ENCODE results near the gene PISD. TPM values are rescaled to one million over a fixed set of nuclear protein-coding genes. Genes with fewer than 3 reads are reported as not detected.
A peak's percentile ranks its signal among the peaks of the same experiment; 100 is the strongest.

Gene PISD
- total and polyA plus RNA-seq, 9 of the 15 experiments (the other 6 are each of a cell fraction or from before 2014, with no cell fraction given), result 24.5 to 65.9 (median 36.6) TPM

GRCh38 chr22:31626427-31627150 lies 35.4 kb downstream of the PISD start (continued):
- TF ChIP-seq, protein P1, sequence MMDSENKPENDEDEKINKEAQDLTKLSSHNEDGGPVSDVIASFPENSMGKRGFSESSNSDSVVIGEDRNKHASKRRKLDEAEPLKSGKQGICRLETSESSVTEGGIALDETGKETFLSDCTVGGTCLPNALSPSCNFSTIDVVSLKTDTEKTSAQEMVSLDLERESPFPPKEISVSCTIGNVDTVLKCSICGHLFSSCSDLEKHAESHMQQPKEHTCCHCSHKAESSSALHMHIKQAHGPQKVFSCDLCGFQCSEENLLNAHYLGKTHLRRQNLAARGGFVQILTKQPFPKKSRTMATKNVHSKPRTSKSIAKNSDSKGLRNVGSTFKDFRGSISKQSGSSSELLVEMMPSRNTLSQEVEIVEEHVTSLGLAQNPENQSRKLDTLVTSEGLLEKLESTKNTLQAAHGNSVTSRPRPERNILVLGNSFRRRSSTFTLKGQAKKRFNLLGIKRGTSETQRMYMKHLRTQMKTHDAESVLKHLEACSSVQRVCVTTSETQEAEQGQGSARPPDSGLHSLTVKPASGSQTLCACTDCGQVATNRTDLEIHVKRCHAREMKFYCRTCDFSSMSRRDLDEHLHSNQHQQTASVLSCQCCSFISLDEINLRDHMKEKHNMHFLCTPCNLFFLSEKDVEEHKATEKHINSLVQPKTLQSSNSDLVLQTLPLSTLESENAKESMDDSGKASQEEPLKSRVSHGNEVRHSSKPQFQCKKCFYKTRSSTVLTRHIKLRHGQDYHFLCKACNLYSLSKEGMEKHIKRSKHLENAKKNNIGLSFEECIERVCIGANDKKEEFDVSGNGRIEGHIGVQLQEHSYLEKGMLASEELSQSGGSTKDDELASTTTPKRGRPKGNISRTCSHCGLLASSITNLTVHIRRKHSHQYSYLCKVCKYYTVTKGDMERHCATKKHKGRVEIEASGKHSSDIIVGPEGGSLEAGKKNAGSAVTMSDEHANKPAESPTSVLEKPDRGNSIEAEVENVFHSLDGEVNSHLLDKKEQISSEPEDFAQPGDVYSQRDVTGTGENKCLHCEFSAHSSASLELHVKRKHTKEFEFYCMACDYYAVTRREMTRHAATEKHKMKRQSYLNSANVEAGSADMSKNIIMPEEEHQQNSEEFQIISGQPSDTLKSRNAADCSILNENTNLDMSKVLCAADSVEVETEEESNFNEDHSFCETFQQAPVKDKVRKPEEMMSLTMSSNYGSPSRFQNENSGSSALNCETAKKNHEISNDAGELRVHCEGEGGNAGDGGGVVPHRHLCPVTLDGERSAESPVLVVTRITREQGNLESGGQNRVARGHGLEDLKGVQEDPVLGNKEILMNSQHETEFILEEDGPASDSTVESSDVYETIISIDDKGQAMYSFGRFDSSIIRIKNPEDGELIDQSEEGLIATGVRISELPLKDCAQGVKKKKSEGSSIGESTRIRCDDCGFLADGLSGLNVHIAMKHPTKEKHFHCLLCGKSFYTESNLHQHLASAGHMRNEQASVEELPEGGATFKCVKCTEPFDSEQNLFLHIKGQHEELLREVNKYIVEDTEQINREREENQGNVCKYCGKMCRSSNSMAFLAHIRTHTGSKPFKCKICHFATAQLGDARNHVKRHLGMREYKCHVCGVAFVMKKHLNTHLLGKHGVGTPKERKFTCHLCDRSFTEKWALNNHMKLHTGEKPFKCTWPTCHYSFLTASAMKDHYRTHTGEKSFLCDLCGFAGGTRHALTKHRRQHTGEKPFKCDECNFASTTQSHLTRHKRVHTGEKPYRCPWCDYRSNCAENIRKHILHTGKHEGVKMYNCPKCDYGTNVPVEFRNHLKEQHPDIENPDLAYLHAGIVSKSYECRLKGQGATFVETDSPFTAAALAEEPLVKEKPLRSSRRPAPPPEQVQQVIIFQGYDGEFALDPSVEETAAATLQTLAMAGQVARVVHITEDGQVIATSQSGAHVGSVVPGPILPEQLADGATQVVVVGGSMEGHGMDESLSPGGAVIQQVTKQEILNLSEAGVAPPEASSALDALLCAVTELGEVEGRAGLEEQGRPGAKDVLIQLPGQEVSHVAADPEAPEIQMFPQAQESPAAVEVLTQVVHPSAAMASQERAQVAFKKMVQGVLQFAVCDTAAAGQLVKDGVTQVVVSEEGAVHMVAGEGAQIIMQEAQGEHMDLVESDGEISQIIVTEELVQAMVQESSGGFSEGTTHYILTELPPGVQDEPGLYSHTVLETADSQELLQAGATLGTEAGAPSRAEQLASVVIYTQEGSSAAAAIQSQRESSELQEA (IDR thresholded peaks at IDR 0.05; ENCODE audit: low read depth), result no peak
- TF ChIP-seq MEIS2 (IDR thresholded peaks at IDR 0.05; ENCODE audit: partially characterized antibody) (peak; percentile 85), SREBF2 (CRISPR knock-in tag; IDR thresholded peaks at IDR 0.05) (no peak), SRSF1 (IDR thresholded peaks at IDR 0.05; ENCODE audit: low read depth, low read length) (no peak), ZBTB17 (CRISPR knock-in tag; IDR thresholded peaks at IDR 0.05) (peak; percentile 38; the same call in 1 of the 2 replicates), CBX3 (IDR thresholded peaks at IDR 0.05; ENCODE audit: borderline replicate concordance in 1 of 2, low read length in 2 of 2) (peak in 1 of 2 experiments; percentile 59; a peak in 1 of 3 replicates), VEZF1 (CRISPR knock-in tag; IDR thresholded peaks at IDR 0.05) (peak; percentile 67), NR2C1 (IDR thresholded peaks at IDR 0.05) (no peak), NR2C1 (tag; IDR thresholded peaks at IDR 0.05) (no peak), POLR3G (IDR thresholded peaks at IDR 0.05; ENCODE audit: extremely low read depth, insufficient read length, insufficient replicate concordance) (no peak), TCF3 (CRISPR knock-in tag; IDR thresholded peaks at IDR 0.05) (peak; percentile 99)
- TF ChIP-seq, protein P2, sequence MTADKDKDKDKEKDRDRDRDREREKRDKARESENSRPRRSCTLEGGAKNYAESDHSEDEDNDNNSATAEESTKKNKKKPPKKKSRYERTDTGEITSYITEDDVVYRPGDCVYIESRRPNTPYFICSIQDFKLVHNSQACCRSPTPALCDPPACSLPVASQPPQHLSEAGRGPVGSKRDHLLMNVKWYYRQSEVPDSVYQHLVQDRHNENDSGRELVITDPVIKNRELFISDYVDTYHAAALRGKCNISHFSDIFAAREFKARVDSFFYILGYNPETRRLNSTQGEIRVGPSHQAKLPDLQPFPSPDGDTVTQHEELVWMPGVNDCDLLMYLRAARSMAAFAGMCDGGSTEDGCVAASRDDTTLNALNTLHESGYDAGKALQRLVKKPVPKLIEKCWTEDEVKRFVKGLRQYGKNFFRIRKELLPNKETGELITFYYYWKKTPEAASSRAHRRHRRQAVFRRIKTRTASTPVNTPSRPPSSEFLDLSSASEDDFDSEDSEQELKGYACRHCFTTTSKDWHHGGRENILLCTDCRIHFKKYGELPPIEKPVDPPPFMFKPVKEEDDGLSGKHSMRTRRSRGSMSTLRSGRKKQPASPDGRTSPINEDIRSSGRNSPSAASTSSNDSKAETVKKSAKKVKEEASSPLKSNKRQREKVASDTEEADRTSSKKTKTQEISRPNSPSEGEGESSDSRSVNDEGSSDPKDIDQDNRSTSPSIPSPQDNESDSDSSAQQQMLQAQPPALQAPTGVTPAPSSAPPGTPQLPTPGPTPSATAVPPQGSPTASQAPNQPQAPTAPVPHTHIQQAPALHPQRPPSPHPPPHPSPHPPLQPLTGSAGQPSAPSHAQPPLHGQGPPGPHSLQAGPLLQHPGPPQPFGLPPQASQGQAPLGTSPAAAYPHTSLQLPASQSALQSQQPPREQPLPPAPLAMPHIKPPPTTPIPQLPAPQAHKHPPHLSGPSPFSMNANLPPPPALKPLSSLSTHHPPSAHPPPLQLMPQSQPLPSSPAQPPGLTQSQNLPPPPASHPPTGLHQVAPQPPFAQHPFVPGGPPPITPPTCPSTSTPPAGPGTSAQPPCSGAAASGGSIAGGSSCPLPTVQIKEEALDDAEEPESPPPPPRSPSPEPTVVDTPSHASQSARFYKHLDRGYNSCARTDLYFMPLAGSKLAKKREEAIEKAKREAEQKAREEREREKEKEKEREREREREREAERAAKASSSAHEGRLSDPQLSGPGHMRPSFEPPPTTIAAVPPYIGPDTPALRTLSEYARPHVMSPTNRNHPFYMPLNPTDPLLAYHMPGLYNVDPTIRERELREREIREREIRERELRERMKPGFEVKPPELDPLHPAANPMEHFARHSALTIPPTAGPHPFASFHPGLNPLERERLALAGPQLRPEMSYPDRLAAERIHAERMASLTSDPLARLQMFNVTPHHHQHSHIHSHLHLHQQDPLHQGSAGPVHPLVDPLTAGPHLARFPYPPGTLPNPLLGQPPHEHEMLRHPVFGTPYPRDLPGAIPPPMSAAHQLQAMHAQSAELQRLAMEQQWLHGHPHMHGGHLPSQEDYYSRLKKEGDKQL (CRISPR knock-in tag; IDR thresholded peaks at IDR 0.05; ENCODE audit: borderline replicate concordance), result no peak
